Inflammatory macrophage treated with lipopolysaccharide for 4 hours (primary cell): ENCODE results near the gene NAA35.
"Not testable (repeated sequence)": the region's sequence is repeated elsewhere in the genome, so short reads cannot be mapped to it uniquely, and the experiment has no call there.

Experiments
- DNase-seq: peaks from one replicate; pipeline ENCODE4 v3.0.0-alpha.2; 2020

The NAA35 gene

DNA sequence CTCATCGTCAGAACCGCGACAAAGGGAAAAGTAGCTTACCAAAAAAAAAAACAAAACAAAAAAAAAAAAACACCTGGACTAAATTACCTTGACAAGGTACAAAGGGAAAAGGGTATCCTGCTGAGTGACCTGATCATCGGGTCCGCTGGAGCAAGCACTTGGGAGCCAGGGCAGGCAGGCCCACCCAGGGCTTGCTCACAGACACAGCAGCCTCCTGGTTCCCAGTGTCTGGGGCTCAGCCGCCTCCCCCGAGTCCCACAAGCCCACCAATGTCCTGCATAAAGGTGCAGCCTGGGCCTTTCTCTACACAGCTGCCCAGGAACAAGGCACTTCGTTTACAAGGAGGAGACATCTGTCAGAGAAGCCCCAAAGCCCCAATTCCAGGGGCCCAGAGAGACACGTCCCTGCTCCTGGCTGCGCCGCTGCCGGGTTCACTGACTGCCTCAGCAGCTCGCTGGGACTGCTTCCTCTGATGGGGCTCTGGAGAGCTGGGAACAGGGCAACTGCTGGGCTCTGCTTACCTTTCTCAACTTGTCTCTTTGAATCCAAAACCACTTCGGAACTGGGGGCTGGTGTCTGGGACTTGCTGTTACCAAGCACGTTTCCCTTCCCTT is 95.0 kb downstream of the NAA35 start:
- DNase-seq = no peak

DNA sequence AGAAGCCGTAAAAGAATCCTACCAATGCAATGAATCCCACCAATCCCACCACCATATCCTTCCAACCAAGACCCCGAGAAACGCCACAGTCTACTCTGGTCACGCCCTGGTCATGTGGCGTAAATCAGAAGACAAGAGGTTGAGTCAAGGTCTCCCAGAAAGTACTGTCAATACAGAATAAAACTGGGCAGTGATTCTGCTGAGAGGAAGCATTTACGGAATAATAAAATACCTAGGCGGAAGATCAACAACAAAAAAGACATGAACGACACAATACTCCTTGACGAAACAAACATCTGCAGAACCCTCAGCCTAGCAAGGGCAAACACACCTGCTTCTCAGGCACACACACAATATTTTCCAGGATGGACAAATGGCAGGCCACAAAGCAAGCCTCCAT is 95.6 kb downstream of the NAA35 start:
- DNase-seq = no peak

DNA sequence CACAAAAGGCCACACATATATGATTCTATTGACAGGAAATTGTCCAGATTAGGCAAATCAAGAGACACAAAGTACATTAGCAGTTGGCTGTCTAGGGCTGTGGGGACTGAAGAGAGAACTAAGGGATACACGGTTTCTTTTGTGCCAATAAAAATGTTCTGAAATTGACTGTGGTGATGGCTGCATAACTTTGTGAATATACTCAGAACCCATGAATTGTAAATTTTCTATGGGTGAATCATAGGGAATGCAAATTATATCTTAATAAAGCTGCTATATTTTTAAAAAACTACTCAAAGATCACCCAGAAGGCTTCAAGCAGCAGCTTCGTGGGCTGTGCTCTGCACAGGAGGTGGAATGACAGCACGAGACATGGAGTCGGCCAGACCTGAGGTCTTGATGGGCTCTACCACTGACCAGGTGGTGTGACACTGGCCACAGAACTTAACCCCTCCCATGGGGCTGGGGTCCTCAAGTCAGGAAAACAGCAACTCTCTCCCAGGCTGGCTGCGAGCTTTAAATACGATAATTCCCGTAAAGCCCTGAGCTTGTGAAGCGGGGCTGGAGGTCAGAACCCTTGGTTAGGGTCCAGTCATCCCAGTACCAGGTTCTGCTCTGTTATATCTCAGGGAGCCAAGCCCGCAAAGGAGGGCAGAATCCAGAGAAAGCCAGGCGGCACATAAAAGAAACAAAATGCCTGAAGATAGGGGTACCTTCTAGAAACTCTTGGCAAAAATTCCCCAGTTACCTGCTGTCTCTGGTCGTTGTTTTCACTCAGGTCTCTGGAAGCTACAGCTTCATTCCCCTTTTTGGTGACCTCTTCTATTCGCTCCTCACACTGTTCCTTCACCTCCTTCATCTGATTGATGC is 99.3 kb downstream of the NAA35 start:
- DNase-seq = no peak

DNA sequence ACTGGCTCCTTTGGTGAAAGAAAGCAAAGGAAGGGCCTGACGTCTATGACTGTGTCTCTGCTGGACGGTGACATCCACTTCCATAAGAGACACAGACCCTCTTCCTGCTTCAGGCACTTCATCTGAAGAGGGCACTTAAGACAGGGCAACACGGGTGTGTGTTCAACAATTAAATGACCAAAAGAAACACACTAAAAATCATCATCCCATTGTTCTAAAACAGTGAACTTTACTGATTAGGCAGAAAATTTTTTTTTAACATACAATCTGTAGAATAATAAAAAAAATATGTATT is 99.9 kb downstream of the NAA35 start:
- DNase-seq = no peak

DNA sequence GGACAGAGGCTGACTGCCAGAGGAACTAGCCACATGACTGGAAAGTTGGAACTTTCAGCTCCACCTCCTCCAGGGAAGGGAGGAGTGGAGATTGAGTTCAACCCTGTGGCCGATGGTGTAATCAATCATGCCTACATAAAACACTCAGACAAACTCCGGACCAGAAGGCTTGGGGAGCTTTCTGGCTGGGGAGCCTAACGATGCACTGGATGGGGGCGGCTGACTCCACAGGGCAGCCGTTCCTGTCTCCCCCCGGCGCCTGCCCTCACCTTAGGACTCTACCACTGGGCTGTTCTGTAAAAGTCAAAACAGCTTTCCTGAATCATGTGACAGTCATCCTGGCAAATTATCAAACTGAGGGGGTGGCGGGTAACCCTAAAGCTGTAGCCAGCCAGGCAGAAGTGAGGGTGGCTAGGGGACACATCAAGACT is 100.4 kb downstream of the NAA35 start:
- no peak for DNase-seq

DNA sequence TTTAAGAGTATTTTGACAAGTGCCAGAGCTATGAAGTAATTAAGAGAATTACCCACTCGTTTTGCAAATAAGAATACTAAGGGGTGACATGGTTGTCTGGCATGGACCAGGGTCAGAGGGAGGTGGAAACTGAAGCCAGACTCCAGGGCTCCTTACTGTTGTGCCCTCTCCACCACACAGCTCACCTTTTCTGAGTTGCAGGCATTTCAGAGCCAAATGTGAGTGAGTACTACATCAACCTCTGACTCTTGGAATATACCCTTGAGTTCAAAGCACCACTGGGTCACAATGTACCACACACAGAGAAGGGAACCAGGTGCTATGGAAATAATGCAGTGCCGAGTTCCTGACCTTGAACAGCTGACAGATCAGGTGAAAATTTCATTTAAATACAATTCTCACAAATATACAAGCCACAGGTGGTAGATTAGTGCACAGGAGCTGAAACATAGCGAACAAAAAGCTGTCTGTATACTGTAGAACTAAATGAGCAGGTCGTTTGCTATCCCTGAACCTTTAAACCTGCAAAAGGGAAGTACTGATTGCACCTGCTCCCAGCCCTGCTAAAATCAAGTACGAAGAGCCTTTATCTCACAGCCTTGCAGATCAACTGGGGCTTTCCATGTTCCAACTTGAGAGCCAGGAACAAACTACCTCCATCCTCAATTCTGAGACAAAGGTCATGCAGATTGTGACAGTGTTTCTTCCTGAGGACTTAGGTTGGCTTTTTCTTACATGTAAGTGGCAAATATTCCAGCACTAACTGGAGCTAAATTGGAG is 101.4 kb downstream of the NAA35 start:
- no peak for DNase-seq

DNA sequence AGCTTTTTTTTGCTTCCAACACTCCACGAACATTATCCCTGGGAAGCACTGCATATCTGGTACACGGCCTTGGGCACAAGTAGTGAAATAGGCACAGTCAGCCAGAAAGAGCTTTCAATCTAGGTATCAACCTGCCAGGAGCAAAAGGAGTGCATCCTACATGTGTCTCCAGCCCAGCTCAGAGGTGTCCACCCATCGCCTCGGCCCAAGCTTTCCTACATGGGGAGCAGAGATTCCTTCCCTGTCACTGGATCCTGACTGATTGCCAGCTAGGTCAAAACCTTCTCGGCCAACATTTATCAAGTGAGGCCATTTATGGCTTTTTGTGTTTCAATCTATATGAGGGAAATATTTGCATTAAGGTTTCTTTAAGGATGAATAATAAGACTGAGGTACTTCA is 102.6 kb downstream of the NAA35 start:
- no peak for DNase-seq

DNA sequence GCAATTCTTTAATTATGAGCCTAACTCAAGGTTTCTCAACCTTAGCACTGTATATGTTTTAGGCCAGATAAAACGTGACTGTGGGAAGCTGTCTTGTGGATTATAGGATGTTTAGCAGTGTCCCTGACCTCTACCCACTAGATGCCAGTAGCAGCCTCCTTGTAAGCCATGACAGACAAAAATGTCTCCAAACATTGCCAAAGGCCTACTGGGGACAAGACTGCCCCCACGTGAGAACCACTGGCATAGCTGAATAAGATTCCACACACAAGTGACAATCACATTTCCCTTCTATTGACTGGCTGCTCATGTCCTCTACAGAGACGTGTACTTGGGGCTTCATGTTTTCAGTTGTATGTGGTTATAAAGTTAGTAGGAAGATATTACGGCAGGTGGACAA is 103.1 kb downstream of the NAA35 start:
- DNase-seq = peak; percentile 14

DNA sequence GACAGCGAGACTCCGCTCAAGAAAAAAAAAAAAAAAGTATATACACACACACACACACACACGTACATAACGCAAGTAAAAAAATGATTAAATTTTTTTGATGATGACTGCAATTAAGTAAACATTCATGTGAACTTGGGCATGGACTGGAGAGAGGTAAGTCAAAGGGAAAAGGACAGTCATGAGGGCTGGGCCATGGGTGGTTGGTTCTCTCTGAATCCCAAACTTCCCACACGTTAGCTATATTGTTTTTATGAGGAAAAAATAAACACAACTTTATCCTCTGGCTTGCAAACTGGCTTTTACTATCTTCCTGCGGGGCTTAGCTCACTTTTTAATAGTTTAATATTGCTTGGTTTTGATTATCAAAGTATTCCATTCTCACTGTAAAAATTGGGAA is 104.7 kb downstream of the NAA35 start:
- DNase-seq = no peak

DNA sequence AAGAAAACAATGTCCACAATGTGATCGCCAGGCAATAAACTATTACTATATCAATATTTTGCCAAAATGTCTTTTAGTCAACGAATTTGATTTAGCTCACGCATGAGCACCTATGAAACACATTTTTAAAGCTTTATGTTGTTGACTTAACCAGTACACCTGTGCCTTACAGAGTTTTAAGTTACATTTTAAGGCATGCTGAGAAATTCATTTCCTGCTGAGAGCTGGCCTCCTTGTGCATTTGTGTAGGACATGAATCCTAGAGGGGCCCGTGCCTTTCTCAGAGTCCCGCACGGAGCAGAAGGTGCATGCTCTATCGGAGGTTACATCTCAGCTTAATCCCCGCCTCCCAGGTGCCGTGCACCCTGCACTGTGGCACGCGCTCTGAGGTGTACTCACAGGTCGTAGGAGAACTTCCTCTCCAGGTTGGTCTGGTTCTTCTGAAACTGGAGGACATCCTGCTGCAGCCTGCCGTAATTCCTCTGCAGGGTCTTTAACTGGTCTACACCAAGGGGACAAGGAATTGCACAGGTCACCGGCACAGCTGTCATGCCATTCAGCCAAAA is 105.2 kb downstream of the NAA35 start:
- no peak for DNase-seq

DNA sequence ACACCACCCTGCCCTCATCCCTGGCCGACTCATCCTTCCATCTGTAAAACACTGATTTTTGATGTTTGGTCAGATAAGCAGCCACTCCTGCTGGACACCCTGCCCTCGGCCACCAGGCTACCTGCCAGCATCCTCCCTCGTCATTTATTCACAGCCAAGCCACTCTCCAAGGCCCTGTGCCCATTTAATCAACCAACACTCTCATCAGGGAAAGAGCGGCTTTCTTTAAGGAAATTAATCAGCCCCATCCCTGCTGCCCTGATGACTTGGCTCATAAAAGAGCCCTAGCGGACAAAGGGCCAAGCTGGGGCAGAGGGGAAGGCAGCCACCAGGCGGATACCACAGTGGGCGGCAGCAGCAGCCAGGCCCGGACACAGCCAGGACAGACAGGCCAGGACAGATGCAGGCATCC is 106.0 kb downstream of the NAA35 start:
- DNase-seq = no peak

DNA sequence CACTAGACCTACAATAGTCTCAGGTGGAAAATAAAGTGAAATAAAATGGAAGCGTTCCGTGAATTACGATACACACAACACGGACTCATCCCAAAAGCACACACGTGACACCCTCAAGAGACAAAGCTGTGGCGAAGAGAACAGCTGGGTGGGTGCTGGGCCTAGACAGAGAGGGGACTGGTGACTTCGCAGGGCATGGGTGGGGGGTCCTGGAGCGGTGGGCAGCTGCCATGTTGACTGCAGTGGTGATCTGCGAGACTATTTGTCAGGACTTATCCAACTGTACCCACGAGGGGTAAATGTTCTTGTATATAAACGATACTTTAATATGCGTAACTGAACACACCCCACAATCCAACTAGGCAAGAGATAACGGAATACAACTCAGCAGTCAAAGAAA is 106.4 kb downstream of the NAA35 start:
- DNase-seq = no peak

DNA sequence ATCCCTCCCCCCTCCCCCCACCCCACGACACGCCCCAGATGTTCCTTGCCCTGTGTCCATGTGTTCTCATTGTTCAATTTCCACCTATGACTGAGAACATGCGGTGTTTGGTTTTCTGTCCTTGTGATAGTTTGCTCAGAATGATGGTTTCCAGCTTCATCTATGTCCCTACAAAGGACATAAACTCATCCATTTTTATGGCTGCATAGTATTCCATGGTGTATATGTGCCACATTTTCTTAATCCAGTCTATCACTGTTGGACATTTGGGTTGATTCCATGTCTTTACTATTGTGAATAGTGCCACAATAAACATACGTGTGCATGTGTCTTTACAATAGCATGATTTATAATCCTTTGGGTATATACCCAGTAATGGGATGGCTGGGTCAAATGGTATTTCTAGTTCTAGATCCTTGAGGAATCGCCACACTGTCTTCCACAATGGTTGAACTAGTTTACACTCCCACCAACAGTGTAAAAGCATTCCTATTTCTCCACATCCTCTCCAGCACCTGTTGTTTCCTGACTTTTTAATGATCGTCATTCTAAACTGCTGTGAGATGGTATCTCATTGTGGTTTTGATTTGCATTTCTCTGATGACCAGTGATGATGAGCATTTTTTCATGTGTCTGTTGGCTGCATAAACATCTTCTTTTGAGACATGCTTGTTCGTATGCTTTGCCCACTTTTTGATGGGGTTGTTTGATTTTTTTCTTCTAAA is 107.2 kb downstream of the NAA35 start:
- not testable (repeated sequence) for DNase-seq

DNA sequence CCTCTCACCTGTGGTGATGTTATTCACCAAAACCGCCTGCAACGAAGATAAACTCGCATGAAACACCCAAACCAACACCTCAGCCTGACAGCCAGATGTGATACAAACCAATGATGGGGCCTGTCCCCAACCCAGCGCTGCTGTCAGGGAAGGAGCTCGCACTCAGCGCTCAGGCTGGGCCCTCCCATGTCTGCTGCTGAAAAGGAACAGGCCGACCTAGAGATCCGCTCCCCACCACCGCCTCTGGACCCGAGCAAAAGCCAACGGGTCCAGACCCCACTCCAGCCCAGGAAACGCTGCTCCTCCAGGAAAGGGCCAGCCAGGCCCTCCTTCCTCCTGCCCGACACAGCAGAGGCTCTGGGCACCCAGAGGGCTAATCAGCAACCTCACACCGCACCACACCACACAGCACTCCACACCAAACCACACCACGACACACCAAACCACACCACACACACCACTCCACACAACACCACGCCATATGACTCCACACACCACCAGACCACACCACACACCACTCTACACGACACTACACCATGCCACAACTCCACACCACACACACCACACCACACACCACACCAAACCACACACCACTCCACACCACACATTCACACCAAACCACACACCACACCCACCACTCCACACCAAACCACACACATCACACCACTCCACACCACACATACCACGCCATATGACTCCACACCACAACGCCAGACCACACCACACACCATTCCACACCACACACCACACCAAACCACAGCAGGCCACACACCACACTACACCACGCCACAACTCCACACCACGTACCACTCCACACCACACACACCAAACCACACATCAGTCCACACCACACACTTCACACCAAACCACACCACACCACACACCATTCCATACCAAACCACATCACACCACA is 111.9 kb downstream of the NAA35 start:
- DNase-seq = no peak

DNA sequence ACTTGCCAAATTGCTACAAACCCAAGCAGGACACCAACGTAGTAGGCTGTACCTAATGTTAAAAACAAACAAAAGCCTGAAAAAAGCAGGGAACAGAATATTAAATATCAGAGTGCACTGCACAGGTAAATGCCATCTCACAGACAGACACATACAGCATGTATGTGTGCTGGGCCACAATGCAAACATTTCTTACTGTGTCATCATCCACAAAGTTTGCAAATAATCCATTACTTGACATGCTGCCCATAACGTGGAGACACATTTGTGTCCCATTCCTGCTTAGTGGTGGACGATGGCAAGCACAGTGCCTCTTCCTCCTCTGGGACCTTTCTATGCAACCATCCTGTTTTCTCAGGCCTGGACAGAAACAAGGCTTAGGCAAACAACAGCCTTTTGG is 113.7 kb downstream of the NAA35 start:
- no peak for DNase-seq

DNA sequence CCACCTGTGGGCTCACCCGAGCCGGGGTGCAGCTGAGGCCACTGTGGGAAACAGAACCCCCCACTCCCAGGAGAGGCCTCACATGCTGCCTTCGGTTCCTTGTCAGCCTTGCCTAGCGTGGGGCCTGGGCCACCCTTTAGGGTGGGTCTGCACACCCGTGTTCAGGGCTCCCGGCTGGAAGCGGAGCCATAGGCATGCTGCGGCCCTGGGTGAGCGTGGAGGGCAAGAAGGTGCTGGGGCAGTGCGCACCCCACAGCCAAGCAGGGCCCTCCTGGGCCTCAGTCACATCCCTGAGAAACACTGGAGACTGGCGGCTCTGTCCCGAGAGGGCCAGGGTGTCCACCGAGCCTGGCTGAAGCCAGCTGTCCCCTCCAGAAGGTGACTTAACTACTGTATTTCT is 116.5 kb downstream of the NAA35 start:
- no peak for DNase-seq

DNA sequence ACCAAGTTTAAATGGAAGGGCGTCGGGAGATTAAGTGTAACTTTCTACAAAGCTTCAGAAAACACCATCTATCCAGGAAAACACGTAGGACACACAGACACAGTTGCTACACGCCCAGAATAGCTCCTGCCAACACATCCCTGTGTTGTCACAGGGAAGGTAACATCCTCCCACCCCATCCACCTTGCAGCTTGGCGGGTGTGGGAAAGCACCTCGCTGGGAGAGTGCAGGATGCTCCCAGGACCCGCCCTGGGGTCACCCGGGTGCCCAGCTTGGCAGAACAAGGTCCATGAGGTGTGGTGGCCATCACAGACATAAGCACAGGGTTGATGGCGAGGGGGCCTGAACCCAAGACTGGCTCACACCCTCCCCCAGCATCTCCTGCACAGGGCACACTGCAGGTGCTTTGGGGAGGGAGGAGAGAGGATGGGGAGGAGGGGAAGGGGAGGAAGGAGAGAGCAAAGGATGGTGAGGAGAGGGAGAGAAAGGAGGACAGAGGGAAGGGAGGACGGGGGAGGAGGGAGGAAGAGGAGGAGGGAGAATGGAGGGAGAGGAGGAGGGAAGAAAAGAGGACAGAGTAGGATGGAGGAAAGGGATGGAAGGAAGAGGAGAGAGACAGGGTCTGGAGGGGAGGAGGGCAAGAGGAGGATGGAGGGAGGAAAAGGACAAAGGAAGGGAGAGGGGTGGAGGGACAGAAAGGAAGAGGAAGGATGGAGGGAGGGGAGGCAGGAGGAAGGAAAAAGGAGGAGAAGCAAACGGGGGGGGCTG is 121.2 kb downstream of the NAA35 start:
- DNase-seq = no peak

DNA sequence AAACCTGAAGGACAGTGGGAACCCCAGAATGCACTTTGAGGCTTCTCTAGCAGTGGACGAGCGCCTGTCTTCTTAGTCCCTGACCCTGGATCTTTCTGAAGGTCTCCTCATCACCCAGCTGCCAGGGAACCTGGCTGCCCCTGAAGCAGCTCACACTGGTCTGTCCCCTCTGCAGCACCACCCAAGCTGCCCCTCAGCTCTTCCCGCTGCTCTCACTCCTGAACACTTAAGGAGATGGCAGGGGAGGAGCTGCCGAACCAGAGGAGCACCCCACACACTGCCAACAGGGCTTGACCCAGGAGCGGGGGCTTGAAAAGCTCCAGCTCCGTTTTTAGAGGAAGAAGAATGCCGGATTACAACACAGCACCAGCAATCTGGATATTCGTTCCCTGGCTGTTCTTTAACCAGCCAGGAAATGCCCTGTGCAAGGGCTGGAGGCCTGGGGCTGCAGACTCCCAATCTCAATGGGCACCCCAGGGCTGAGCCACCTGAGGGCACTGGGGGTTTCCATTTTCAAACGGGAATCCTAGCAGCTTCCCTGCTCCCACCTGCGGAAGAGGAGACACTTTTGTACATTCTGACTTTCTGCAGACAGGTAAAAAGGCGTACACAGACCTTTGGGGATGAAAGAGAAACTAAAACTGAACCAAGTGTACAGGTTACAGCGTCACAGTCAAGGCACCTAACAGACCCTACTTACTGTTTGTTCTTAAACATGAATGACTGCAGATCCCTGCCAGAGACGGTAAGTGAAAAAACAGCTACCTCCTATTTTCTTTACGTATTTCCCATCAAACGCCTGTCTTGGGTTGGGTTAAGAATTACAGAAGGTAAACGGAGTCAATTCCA is 122.1 kb downstream of the NAA35 start:
- DNase-seq = peak; percentile 22

DNA sequence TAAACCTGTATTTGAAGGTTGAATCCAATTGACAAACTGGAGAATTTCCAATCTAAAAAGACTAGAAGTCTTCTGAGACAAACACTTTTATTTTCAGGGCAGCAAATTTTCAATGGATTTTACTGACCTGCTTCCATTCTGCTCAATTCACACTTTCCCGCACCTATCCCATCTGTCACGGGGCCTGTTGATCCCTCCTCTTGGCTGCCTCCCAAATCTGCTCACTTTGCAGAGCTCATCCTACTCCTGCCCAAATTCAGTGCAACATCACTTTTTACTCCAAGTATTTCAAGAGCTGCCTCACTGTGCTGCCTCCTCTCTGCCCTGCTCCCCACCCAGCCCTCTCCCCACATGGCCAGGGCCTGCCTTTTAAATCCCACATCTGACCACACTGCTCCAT is 123.3 kb downstream of the NAA35 start:
- DNase-seq = no peak
